Cardiac septum (tissue), 1 donor: ENCODE data around the gene KCNQ4. TPM values are rescaled to one million over a fixed set of nuclear protein-coding genes. Genes with fewer than 3 reads are reported as not detected.

ENCODE experiments used
- DNase-seq: peaks from one replicate; pipeline ENCODE4 v3.0.0-alpha.2; 2020; ENCODE audit warnings: low spot score
- intact Hi-C: fragments of 100-400 bp; cut with DNase I; formaldehyde crosslinking; loops from one replicate; pipeline ENCODE4 v1.14.0; 2022
- long read RNA-seq: library from polyadenylated mRNA; unstranded; transcript quantifications from one replicate; pipeline ENCODE4 v2.0.0, GENCODE V29; 2021
- total RNA-seq: library from RNA; stranded (reverse); fragmentation: NEBNext Ultra II Directional; extraction: Animal tissue kit (Norgen Biotek cat#: 25700); gene quantifications from one replicate; pipeline ENCODE4 v1.2.1, GENCODE V29; 2021
- donor health status: DM: no; HTN: no; CAD: no.

KCNQ4 gene
- total RNA-seq = 3.6 TPM
- long read RNA-seq, partial matches to known transcripts = 0 of 5 reads
- long read RNA-seq, other reads (novel, unspliced or antisense) = 4 of 5 reads

DNA sequence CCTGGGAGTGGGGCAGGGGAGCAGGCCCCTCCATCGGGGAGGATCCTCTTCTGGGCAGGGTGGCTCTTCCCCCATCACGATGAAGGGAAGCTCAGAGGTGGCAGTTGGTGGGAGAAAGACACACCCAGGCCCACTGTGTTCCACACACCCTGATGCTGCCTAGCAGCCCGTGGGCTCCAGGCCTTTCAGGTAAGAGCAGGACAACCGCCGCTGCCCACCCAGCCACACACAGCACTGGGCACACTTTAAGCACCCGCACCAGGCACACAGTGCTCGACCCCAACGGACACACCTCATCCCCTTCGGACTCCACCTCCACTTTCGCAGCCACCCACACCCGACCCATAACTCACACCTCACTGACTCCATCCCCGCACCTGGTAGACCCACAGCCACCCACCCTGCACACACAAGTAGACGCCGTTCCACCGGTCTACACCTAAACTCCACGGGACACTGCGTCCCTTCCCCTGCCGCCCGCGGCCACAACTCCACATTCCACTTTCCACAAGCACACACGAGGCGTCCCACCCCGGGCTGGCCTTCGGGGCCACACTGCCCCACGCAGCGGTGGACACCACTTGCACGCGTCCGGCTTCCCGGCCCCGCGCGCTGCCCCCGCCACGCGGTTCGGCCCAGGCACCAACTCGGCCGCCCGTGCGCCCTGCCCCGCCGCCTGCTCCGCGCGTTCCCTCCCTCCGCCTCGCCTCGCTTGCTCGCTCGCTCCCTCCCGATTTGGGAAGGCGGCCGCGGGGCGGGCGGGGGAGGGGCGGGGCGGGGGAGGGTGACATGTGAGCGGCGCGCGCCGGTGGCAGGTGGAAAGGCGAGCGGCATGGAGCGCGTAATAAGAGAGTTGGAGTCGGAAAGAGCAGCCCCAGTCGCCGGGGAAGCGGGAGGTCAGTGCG, at the start of gene KCNQ4:
KCNQ4 (plus strand) TSS at position 787 of the 905 bp plus-strand sequence. CDS start 307 bp downstream, outside the sequence.
- intact Hi-C loops = no loop called here
- peak; percentile 81 for DNase-seq

DNA sequence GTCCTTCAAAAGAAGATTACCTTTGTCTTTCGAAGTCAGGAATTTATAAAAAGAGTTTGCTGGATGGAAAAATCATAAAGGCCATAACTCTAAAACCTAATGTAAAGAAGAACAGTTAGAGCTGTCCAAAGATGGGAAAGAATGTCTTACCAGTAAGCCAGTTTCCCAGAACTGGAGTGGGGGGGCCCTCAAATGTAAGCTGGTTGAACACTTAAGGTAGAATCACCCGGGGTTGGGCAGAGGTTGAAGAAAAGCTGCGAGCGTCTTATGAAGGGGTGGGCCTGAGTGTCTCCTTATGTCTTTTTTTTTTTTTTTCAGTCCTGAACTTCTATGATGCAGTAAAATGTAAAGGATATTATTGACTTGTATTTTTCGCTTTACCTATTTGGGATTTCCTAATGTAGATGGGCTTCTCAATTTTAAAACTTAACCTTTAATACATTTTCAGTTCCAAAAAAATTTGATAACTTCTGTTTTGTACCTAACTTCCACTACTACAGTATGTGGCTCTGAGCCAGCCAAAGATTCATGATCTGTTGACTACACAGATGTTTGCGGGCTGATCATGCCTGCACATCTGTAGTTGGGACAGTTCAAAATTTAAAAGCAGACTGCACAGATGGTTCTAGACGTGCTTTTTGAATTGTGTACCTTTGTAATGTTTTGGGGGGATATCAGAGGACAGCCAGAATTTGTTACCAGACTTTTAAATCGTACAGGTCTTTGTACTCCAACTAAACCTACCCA, 48.5 kb upstream of the KCNQ4 start:
- DNase-seq = no peak
- intact Hi-C loops = loop anchor here (5.0 kb wide), 1 partner anchor 37 kb away; no protein-coding TSS in a partner anchor

DNA sequence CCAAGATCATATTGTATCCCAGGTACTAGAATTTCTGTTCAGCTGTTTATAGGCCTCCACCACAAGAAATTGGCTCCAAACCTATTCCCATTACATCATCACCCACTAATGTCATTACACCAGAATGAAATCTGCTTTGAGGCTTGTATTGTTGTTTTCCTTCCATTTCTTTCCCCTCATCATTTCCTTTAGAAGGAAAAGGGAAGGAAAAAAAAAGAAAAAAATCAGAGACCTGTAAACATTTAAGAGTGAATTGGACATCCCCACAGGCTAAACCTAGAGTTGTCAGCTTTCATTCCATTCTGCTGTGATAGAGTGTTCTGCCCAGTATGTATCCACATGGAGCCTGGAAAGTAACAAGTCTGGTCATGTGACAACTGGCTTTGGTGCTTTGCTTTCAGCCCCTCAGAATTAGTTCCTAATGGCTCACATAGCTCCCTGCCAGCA, 47.5 kb upstream of the KCNQ4 start:
- no peak for DNase-seq
- intact Hi-C loops = loop anchor here (1.0 kb wide), 1 partner anchor 45 kb away; the partner anchor contains the start of gene NFYC

DNA sequence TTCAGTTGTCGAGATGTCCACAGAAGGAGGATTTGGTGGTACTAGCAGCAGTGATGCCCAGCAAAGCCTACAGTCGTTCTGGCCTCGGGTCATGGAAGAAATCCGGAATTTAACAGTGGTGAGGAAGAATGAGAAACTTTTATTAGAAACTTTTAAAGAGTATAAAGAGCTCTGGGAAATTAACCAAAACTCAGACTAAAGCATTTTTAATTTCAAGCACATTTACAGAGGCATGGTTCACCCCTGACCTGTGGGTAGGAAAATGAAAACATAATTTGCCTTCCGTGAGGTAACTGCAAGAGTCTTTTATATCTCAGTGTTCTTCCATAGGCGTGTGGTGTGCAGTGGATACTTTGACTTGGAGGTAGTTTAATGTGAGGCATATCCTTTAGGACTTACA, 44.8 kb upstream of the KCNQ4 start:
- no peak for DNase-seq
- intact Hi-C loops = no loop called here

DNA sequence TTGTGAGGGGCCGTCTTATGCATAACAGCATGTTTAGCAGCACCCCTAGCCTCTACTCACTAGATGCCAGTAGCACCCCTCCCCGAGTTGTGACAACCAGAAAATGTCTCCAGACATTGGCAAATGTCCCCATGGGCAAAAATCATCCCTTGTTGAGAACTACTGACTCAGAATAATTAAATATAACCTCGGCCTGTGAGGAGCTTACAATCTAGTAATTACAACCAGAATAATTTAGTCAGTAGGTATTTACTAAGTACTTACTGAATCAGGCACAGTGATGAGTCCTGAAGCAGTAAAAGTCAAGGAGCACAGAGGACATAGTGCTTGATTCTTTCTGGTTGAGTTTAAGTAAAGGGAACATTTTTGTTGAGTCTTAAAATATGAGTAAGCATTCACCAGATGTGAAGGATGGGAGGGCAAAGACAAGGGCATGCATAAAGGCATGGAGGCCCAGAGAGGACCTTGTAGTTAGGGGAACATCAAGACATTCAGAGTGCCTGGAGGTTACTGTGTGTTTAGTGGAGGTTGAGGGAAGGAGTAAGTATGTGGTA, 44.1 kb upstream of the KCNQ4 start:
- intact Hi-C loops = no loop called here
- DNase-seq = no peak

DNA sequence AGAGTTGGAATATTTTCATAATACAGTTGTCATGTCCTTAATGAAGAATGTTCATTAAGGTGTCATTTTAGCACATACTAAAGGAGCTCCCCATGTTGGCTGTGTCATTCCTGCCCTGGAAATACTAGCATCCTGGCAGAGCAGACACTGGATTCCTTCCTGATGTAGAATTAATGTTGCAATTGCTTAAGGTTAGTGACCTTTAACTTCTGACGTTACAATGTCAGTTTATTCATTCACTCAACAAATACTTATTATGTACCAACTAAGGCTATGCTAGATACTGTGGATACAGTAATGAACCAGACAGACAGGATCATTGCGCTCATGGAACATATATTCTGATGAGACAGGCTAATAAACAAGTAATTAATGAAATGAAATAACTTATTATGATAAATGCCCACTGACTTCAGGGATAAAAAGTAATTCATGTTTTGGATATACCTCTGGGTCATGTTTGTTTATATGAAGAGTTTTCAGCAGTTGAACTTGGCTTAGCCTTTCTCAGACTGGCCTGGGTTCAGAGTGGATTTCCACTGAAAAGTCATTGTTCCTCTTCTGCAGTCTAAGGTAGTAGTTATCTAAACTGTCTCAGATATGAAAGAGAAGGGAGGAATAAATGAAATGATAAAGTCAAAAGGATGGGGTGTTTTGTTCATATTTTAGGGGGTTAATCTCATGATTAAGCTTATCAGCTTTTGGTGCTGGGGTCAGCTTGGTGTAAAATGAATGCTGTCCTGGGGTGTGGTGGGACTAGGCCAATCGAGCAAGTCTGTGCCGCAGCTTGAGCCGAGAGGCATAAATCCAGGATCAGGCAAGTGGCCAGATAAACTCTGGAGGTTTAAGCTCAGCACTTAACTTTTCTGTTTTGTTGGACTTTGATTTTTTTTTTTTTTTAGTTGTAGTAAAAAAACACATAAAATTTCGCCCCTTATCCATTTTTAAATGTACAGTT, 43.3 kb upstream of the KCNQ4 start:
- no peak for DNase-seq
- intact Hi-C loops = no loop called here

DNA sequence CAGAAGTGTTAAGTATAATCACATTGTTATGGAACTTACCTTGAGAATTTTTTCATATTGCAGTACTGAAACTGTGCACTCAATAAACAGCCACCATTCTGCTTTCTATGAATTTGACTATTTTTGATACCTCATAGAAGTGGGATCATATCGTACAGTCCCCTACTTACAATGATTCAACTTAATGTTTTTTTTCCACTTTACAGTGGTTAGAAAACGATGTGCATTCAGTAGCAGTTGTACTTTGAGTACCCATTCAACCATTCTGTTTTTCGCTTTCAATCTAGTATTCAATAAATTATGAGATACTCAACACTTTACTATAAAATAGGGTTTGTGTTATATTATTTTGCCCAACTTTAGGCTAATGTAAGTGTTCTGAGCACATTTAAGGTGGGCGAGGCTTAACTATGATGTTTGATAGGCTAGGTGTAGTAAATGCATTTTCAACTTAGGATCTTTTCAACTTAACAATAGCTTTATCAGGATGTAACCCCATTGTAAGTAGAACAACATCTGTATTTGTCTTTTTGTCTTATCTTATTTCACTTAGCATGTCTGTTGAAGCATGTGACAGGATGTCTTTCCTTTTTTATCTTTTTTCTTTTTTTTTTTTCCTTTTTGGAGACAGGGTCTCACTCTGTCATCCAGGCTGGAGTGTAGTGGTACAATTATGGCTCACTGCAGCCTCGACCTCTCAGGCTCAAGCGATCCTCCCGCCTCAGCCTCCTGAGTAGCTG, 42.4 kb upstream of the KCNQ4 start:
- DNase-seq = no peak
- intact Hi-C loops = no loop called here

DNA sequence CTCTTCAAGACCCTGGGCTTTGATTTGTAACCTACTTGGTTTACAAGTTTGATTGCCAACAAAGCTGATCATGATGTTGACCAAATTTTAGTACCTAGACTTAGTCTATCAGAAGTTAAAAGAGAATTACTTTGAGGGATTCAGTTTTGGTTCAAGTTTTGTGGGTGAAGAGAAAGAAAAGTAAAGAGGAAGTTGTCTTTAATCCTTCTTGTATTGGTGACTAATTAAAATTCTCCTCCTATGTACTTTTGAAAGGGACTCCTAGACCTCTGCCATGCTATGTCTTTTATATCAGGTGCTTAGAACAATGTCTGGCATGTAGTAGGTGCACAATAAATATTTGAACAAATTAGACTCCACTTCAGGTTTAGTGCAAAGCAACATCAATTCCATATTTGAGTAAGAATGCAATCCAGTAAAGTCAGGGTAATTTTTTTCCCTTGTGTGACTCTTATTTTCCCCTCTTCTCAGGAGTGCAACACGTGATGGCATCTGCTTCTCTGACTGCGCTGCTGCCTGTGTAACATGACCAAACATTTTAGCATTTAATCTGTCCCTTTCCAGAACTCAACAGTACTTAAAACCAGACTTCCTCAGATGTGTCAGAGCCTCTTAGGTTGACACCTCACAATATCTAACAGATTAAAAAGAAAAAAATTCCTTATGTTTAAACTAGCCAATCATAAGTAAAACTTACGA, 41.1 kb upstream of the KCNQ4 start:
- no peak for DNase-seq
- intact Hi-C loops = no loop called here

DNA sequence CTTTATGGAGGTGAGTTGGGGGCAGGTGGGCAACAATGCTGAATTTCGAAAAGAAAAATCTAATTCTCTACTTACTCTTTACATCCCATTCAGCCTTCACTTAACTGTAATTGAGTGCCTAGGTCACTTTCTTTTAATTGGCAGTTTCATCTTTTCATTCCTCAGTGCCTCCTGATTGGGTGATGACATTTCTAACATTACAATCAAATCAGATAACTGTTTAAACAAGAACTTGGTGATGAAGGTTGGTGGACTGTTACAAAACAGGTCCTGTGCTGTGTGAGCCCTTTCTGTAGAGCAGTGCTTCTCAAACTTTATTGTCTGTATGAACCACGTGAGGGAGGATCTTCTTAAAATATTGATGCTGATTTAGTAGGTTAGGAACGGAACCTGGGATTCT, 40.1 kb upstream of the KCNQ4 start:
- no peak for DNase-seq
- intact Hi-C loops = no loop called here

DNA sequence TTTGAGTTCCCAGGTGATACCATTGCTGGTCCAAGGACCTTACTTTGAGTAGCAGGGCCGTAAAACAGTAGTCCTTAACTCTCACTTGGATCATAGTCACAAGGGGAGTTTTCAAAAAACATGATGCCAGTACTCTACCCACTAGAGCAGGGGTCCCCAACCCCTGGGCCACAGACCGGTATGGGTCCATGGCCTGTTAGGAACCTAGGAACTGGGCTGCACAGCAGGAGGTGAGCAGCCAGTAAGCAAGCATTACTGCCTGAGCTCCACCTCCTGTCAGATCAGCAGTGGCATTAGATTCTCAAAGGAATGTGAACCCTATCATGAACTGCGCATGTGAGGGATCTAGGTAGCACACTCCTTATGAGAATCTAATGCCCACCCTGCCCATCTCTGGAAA, 39.7 kb upstream of the KCNQ4 start:
- DNase-seq = no peak
- intact Hi-C loops = no loop called here

DNA sequence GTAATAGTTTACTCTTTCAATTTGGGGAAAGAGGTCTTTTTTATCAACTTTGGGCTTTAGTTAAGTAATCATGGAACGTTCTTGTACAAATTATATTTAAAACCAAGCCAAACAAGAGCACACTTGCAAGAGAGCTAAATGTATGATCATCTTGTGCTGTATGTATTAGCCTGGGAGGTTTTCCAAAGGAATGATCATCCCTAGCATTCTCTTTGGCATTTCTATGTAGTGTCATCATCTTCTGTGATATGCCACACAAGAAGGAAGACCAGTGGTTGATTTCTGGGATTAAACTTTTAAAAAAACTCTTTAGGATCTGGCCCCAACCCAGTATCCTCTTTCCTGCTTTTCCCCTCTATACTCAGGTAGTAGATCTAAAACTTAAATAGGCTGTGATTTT, 38.4 kb upstream of the KCNQ4 start:
- DNase-seq = no peak
- intact Hi-C loops = no loop called here

DNA sequence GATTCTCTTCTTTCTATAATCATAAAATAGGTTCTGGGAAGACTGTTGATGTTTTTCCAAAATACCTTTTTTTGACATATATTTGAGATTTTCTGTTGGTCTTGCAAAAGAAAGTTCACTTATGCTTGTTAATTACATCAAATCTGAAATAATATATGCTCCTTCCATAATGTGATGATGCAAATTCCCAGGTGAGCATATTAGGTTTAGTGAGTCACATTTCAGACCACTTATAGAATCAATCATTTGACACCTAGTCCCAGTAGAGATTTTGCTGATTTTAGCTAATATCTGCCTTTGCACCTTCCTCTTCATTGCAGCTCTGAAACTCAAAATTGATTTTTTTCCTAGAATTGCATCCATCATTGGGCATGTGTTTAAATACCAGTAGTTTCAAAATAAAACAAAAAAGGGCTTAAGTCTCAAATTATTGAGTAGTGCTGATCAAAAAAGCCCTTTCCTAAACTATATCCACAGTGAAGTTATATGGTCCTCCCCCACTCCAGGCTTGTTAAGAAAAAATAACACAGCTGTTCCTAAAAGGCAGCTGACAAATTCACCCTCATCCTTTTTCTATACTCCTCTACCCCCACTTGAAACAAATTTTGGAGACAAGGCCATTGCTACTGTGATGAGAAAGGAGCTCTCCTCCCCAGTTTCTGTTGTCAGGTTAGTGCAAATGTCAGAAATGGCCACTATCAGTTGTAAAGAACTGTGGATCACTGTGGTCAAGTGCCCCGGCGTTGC, 37.1 kb upstream of the KCNQ4 start:
- no peak for DNase-seq
- intact Hi-C loops = no loop called here

DNA sequence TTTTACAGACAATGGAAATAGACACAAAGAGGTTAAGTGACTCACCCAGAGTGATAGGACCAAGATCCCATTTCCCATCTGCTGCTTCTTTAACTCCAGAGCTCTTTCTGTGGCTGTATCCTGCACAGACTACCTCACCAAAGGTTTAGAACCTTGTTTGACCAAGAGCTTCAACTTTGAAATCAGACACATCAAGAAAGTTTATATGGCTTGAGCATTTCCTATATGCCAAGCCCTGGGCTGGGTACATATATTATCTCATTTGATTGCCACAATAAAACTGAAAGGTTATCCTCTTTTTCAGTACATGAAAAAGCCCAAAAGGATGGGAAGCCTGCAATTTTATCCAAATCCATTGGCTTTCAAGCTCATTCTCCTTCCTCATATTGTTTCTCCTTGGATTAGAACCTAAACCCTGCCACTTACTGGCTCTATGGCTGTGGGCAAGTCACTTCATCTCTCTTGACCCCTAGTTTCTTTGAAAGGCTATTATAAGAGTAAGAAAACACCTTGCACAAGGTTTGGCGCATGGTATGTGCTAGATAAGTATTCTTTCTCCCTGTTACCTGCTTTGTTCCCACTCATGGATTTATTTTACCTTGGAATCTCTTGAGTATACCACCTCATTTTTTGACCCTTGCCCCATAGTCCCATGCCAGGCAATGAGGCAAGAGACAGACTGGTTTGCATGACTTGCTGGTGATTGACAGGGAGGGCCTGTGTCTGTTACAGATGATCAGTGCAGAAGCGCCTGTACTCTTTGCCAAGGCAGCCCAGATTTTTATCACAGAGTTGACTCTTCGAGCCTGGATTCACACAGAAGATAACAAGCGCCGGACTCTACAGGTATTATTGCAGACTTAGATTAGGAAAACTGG, 34.5 kb upstream of the KCNQ4 start:
- intact Hi-C loops = no loop called here
- DNase-seq = no peak

DNA sequence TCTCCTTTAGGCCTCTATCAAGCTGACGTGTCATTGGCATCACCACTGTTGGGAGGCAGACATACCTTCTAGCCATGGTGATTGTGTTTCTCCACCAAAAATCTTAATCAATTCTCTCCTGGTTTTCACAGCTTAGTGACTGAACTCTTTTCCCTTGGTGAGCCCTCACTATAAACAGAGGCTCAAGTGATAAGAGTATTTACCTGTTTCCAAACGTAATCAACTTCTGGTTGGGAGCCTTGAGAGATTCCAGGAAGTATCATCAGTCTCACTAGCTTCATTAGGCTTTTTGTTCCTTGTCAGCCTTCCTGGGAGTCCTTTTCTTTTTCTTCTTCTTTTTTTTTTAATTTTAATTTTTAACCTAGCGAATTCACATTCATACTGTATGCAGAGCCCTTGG, 33.8 kb upstream of the KCNQ4 start:
- DNase-seq = no peak
- intact Hi-C loops = no loop called here

DNA sequence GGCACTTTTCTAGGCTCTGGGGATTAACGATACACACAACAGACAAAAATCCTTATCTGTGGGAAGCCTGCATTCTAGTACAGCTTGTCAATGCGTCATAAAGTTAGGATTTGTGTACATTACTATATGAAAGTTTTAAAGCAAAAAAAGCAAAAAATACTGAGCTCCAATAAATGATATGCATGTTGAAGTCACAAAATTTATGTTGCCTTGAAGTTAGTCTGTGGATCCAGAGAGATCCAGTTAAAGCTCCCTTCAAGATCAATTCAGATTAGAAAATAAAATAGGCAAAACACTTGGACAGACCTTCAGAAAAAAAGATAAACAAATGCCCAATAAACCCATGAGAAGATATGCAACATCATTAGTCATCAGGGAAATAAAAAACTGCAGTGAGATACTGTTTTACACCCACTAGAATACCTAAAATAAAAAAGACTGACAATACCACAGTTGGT, 33.1 kb upstream of the KCNQ4 start:
- intact Hi-C loops = no loop called here
- DNase-seq = no peak

DNA sequence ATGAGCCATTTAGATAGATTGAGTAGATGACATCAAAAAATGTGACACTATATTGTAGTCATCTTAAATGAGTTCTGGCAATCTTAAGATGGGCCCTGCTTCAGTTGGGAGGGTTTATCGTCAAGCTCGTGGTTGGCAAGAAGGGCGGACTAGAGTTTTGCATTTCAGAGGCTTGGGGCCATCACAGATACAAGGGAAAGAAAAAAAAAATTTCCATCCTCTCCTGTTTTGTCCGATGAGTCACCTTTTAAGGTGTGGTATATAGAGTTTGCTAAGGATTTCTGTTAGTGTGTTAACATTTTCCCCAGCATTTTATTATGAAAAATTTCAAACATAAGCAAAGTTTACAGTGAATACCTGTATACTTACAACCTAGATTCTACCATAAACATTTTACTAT, 31.8 kb upstream of the KCNQ4 start:
- intact Hi-C loops = no loop called here
- no peak for DNase-seq
